K562 (cell line): ENCODE results near the gene YAF2. TPM values are rescaled to one million over a fixed set of nuclear protein-coding genes. Genes with fewer than 3 reads are reported as not detected.

Experiments used
- AFF4 ChIP-seq: sonication (generic); formaldehyde crosslinking; IDR thresholded peaks from 2 replicates; pipeline ENCODE4 v1.8.0; 2023; ENCODE audit warnings: mild to moderate bottlenecking, missing genetic modification reagents
- ATF4 ChIP-seq: fragments of 450-650 bp; formaldehyde crosslinking; IDR thresholded peaks from 2 replicates; pipeline ENCODE4 v1.4.0; 2022; ENCODE audit warnings: mild to moderate bottlenecking, moderate library complexity
- BRD9 ChIP-seq: fragments of 450-650 bp; IDR thresholded peaks from 2 replicates; pipeline ENCODE4 v1.6.1; 2018; ENCODE audit warnings: low read depth; ENCODE audit not compliant: partially characterized antibody
- EP400 ChIP-seq: fragments of 450-650 bp; IDR thresholded peaks from 2 replicates; pipeline ENCODE4 v1.6.1; 2017; ENCODE audit warnings: antibody characterized with exemption, mild to moderate bottlenecking, moderate library complexity
- FOXA3 ChIP-seq, 2 experiments: fragments of 450-650 bp in 1 of 2; sonication (generic) in 1 of 2; formaldehyde crosslinking; IDR thresholded peaks in 1 of 2; conservative IDR thresholded peaks in 1 of 2; 2 replicates each; pipeline versions ENCODE4 v1.4.0 to v1.8.0; 2020 to 2022; ENCODE audit warnings: mild to moderate bottlenecking in 2 of 2, missing genetic modification reagents in 1 of 2
- L3MBTL2 ChIP-seq: fragments of 450-650 bp; IDR thresholded peaks from 2 replicates; pipeline ENCODE4 v1.6.1; 2016; ENCODE audit warnings: mild to moderate bottlenecking, moderate library complexity
- RFX5 ChIP-seq: IDR thresholded peaks from 2 replicates; pipeline ENCODE4 v1.6.1; 2011; ENCODE audit warnings: low read depth, mild to moderate bottlenecking, improper control_type of control experiment, low read length
- USF1 ChIP-seq: sonication (generic); formaldehyde crosslinking; IDR thresholded peaks from 2 replicates; pipeline ENCODE4 v1.9.0; 2022; ENCODE audit warnings: mild to moderate bottlenecking, missing genetic modification reagents
- ZNF197 ChIP-seq: fragments of 200-800 bp; sonication (Bioruptor generic); IDR thresholded peaks from 2 replicates; pipeline ENCODE4 v1.6.1; 2016; ENCODE audit warnings: low read depth, missing genetic modification characterization, missing compliant biosample characterization
- polyA plus RNA-seq, 8 experiments: library from polyadenylated mRNA; depleted of rRNA in 4 of 8; stranded (reverse) in 5 of 8; unstranded in 3 of 8; fragments of >200 nt; fragmentation: Nextera tagmentation in 2 of 8; fragmentation: Illumina TruSeq in 1 of 8; extraction: Ambion mirVana in 2 of 8; extraction: Trizol in 1 of 8; gene quantifications; 2 replicates each; pipeline versions ENCODE4 v1.2.1 to v1.2.3, GENCODE V29; 2011 to 2014; ENCODE audit warnings: inconsistent platforms in 1 of 8, missing spikeins in 1 of 8
- total RNA-seq, 7 experiments: library from RNA; depleted of rRNA in 6 of 7; stranded (reverse); fragments of >200 nt in 6 of 7; fragmentation: Illumina TruSeq in 2 of 7; extraction: Trizol in 2 of 7; gene quantifications; 2 replicates each; pipeline versions ENCODE4 v1.2.1 to v1.2.3, GENCODE V29; 2011 to 2021; ENCODE audit warnings: low replicate concordance in 1 of 7

The YAF2 gene
- total and polyA plus RNA-seq, 9 of the 15 experiments (the other 6 are each of a cell fraction or from before 2014, with no cell fraction given): 10.6 to 26.4 (median 21.3) TPM

GRCh38 chr12:42145197-42145549 lies 92.9 kb downstream of the YAF2 start (continued):
- TF ChIP-seq AFF4 (CRISPR knock-in tag) (no peak), USF1 (no peak), ZNF197 (CRISPR knock-in tag) (no peak), EP400 (0 out of 2 replicates have a peak, but pooled peaks have one; percentile 8), ATF4 (CRISPR knock-in tag) (no peak), BRD9 (no peak), L3MBTL2 (peak; percentile 80), RFX5 (no peak), FOXA3 (CRISPR knock-in tag; conservative IDR thresholded peaks at IDR 0.05 in 1 of 2, IDR thresholded peaks at IDR 0.05 in 1 of 2) (no peak)
